ENCODE measurements around the gene ARHGAP44.

DNA sequence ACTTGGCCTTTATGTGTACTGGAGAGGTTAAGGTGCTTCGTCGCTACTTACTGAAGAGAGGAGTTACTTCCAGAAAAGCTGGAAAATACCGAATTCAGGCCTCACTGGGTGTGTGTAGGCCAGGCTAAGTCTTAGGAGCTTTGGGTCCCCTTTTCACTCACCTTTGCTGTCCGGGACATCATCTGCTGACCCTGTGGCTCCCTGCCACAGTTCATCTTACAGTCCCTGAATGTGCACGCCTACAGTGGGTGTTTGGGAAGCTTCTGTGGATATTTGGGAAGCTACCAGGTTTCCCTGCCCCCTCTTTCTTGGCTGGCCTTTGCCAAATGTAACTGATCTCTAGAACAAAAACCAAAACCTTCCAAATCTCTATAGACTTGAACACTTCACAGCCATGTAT, 177.1 kb downstream of the ARHGAP44 start:
- TF ChIP-seq, protein P1, sequence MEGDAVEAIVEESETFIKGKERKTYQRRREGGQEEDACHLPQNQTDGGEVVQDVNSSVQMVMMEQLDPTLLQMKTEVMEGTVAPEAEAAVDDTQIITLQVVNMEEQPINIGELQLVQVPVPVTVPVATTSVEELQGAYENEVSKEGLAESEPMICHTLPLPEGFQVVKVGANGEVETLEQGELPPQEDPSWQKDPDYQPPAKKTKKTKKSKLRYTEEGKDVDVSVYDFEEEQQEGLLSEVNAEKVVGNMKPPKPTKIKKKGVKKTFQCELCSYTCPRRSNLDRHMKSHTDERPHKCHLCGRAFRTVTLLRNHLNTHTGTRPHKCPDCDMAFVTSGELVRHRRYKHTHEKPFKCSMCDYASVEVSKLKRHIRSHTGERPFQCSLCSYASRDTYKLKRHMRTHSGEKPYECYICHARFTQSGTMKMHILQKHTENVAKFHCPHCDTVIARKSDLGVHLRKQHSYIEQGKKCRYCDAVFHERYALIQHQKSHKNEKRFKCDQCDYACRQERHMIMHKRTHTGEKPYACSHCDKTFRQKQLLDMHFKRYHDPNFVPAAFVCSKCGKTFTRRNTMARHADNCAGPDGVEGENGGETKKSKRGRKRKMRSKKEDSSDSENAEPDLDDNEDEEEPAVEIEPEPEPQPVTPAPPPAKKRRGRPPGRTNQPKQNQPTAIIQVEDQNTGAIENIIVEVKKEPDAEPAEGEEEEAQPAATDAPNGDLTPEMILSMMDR (IDR thresholded peaks at IDR 0.05; ENCODE audit: low read depth, low read length) = no peak
- TF ChIP-seq EZH2phosphoT487 (IDR thresholded peaks at IDR 0.05; ENCODE audit: low read depth) = no peak
